Measurements from ENCODE around the gene CENPS. TPM values are rescaled to one million over a fixed set of nuclear protein-coding genes. Genes with fewer than 3 reads are reported as not detected.
"Not testable (repeated sequence)": the region's sequence is repeated elsewhere in the genome, so short reads cannot be mapped to it uniquely, and the experiment has no call there.

Gene CENPS
- total RNA-seq, 1 experiment from 2014 or later = 16.1 TPM

GRCh38 chr1:10450836-10451235 lies 20.6 kb downstream of the CENPS start:
- DNase-seq (ENCODE audit: low read depth) = no peak

GRCh38 chr1:10451287-10451686 lies 21.1 kb downstream of the CENPS start:
- peak; percentile 34 for DNase-seq (ENCODE audit: low read depth)

GRCh38 chr1:10456048-10456447 lies 25.8 kb downstream of the CENPS start:
- no peak for DNase-seq (ENCODE audit: low read depth)

- DNase-seq (ENCODE audit: low read depth) = no peak
Measured at GRCh38 chr1:10456661-10457060, 26.4 kb downstream of the CENPS start.

GRCh38 chr1:10457462-10457861 lies 27.2 kb downstream of the CENPS start:
- DNase-seq (ENCODE audit: low read depth) = not testable (repeated sequence)

- no peak for DNase-seq (ENCODE audit: low read depth)
Measured at GRCh38 chr1:10457875-10458274, 27.6 kb downstream of the CENPS start.

- peak; percentile 90 for DNase-seq (ENCODE audit: low read depth)
Measured at GRCh38 chr1:10459184-10459583, 29.0 kb downstream of the CENPS start.

GRCh38 chr1:10467078-10467477 lies 36.8 kb downstream of the CENPS start:
- no peak for DNase-seq (ENCODE audit: low read depth)

- no peak for DNase-seq (ENCODE audit: low read depth)
Measured at GRCh38 chr1:10470043-10470442, 39.8 kb downstream of the CENPS start.

GRCh38 chr1:10471411-10472219 lies 41.4 kb downstream of the CENPS start:
- DNase-seq (ENCODE audit: low read depth) = peak; percentile 50

- peak; percentile 97 for DNase-seq (ENCODE audit: low read depth)
Measured at GRCh38 chr1:10472220-10473144, 42.2 kb downstream of the CENPS start, which contains the start of gene DFFA. TSS of gene DFFA (minus strand) at chr1:10472529. CDS start at chr1:10472458, 71 bp downstream.

GRCh38 chr1:10473145-10473765 lies 43.0 kb downstream of the CENPS start:
- DNase-seq (ENCODE audit: low read depth) = no peak

GRCh38 chr1:10474309-10474612 lies 44.0 kb downstream of the CENPS start:
- not testable (repeated sequence) for DNase-seq (ENCODE audit: low read depth)

- peak; percentile 90 for DNase-seq (ENCODE audit: low read depth)
Measured at GRCh38 chr1:10474613-10475507, 44.6 kb downstream of the CENPS start, which contains the start of gene PEX14. TSS of gene PEX14 (plus strand) at chr1:10474950. CDS start at chr1:10474967, 17 bp downstream.

GRCh38 chr1:10475510-10475909 lies 45.3 kb downstream of the CENPS start:
- DNase-seq (ENCODE audit: low read depth) = no peak

- no peak for DNase-seq (ENCODE audit: low read depth)
Measured at GRCh38 chr1:10479296-10479695, 49.1 kb downstream of the CENPS start.

GRCh38 chr1:10480614-10481013 lies 50.4 kb downstream of the CENPS start:
- no peak for DNase-seq (ENCODE audit: low read depth)

- no peak for DNase-seq (ENCODE audit: low read depth)
Measured at GRCh38 chr1:10484521-10484920, 54.3 kb downstream of the CENPS start.

- no peak for DNase-seq (ENCODE audit: low read depth)
Measured at GRCh38 chr1:10489291-10490055, 59.2 kb downstream of the CENPS start.

GRCh38 chr1:10490286-10490970 lies 60.2 kb downstream of the CENPS start:
- no peak for DNase-seq (ENCODE audit: low read depth)
